Fibroblast of lung (primary cell): ENCODE data around the gene SAP130.

Source experiments
- CTCF ChIP-seq, 2 donors: IDR thresholded peaks in 1 of 2; conservative IDR thresholded peaks in 1 of 2; 1 replicate in 1 of 2; 2 replicates in 1 of 2; pipeline ENCODE4 v1.5.1; 2011 to 2012; ENCODE audit warnings: low read length in 2 of 2, control low read depth in 1 of 2, inconsistent platforms in 1 of 2, low read depth in 1 of 2, mild to moderate bottlenecking in 1 of 2
- EZH2 ChIP-seq: IDR thresholded peaks from 2 replicates; pipeline ENCODE4 v1.5.1; 2012; ENCODE audit warnings: low read length, control low read depth, mild to moderate bottlenecking; ENCODE audit errors: missing control alignments

GRCh38 chr2:127942002-127942401 is 85.9 kb downstream of the SAP130 start:
- TF ChIP-seq CTCF (conservative IDR thresholded peaks at IDR 0.05 in 1 of 2, IDR thresholded peaks at IDR 0.05 in 1 of 2; ENCODE audit: low read depth in 1 of 2, low read length in 2 of 2) (no peak), EZH2 (no peak)
